Measurements from ENCODE around the gene ZNF808.
A peak's percentile ranks its signal among the peaks of the same experiment; 100 is the strongest.
"Not testable (repeated sequence)": the region's sequence is repeated elsewhere in the genome, so short reads cannot be mapped to it uniquely, and the experiment has no call there.

ZNF808 gene

GRCh38 chr19:52593441-52593840 lies 66.0 kb downstream of the ZNF808 start:
- not testable (repeated sequence) for DNase-seq (ENCODE audit: low read depth)

DNA sequence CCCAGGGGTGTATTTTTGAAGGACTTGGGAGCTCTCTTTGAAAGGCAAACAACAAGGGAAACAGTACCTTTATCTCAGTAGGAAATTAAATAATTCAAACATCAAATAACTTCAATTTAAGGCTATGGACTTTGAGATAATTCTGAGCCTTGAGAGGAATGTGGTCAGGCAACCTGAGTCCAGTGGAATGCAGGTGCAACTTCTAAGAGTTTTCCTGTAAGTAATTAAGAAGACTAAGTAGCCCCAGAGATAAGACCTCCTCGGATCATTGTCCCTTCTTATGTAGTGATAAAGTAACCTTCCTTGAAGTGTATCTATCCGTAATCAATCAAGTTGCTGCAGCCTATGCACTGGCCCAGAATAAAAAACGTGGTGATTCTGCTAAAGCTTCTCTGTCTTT lies 71.8 kb downstream of the ZNF808 start:
- no peak for DNase-seq (ENCODE audit: low read depth)

GRCh38 chr19:52600639-52601024 lies 73.2 kb downstream of the ZNF808 start:
- DNase-seq (ENCODE audit: low read depth) = no peak

- DNase-seq (ENCODE audit: low read depth) = peak; percentile 89
Observed at GRCh38 chr19:52601025-52601973, 73.8 kb downstream of the ZNF808 start.

- DNase-seq (ENCODE audit: low read depth) = not testable (repeated sequence)
Observed at GRCh38 chr19:52601974-52602366, 74.5 kb downstream of the ZNF808 start.

DNA sequence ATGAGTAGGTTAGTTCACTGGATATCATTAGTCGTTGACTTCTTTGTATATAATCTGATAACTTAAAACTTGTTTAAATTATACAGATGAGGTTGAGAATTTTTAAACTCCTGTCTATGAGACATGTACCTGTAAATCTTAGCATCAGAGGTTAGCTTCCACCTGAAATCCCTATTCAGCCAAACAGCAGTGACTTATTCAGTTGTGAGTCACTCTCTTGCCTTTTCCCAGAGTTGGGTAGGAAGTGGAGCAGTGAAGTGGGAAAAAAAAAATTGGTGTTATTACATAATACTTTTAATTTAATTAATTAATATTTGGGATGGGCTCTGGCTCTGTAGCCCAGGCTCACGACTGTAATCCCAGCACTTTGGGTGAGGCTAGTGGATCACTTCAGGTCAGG lies 75.5 kb downstream of the ZNF808 start:
- no peak for DNase-seq (ENCODE audit: low read depth)

DNA sequence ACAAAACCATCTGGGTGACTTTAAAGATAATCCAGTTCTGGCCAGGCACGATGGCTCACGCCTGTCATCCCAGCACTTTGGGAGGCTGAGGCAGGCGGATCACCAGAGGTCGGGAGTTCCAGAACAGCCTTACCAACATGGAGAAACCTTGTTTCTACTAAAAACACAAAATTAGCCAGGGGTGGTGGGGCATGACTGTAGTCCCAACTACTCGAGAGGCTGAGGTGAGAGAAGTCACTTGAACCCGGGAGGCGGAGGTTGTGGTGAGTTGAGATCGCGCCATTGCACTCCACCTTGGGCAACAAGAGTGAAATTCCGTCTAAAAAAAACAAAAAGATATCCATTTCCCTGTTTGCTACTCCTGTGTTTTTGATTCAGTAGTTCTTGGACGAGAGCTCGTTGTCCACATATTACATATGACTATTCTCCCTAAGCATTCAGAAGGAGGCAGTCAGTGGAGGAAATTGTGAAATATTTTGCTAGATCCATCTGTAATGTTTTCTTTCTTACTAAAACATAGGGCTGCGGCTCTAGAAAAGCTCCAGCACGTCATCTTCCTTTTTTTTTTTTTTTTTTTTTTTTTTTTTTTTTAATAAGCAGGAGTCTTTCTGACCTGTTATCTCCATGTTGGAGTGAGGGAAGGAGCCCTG lies 76.2 kb downstream of the ZNF808 start:
- peak; percentile 82 for DNase-seq (ENCODE audit: low read depth)

All from stromal cell of bone marrow (primary cell).